IMR-90 (cell line): ENCODE results near the gene NKAP.
A peak's percentile ranks its signal among the peaks of the same experiment; 100 is the strongest.

ENCODE experiments used
- CEBPB ChIP-seq: IDR thresholded peaks from 2 replicates; pipeline ENCODE4 v1.6.1; 2012; ENCODE audit warnings: low read depth, low read length, improper control_type of control experiment
- FOS ChIP-seq: fragments of 150-350 bp; IDR thresholded peaks from 2 replicates; pipeline ENCODE4 v1.6.1; 2016; ENCODE audit warnings: low read depth, low read length
- MXI1 ChIP-seq: IDR thresholded peaks from 2 replicates; pipeline ENCODE4 v1.6.1; 2012; ENCODE audit warnings: low read depth, mild to moderate bottlenecking, low read length, moderate library complexity, borderline replicate concordance
- POLR2A ChIP-seq: IDR thresholded peaks from 2 replicates; pipeline ENCODE4 v1.6.1; 2012; ENCODE audit warnings: mild to moderate bottlenecking, low read depth, low read length
- RAD21 ChIP-seq: IDR thresholded peaks from 2 replicates; pipeline ENCODE4 v1.6.1; 2012; ENCODE audit warnings: low read length, improper control_type of control experiment
- SMC3 ChIP-seq: fragments of 150-350 bp; IDR thresholded peaks from 2 replicates; pipeline ENCODE4 v1.6.1; 2016; ENCODE audit warnings: low read depth, mild to moderate bottlenecking, antibody characterized with exemption, low read length, moderate library complexity
- USF2 ChIP-seq: fragments of 150-350 bp; IDR thresholded peaks from 2 replicates; pipeline ENCODE4 v1.6.1; 2017; ENCODE audit warnings: mild to moderate bottlenecking, antibody characterized with exemption, low read length, low read depth
- TF ChIP-seq, protein P1 (sequence below): conservative IDR thresholded peaks from 2 replicates; pipeline ENCODE4 v1.5.1; 2012; ENCODE audit warnings: mild to moderate bottlenecking, low read depth, low read length, improper control_type of control experiment

DNA sequence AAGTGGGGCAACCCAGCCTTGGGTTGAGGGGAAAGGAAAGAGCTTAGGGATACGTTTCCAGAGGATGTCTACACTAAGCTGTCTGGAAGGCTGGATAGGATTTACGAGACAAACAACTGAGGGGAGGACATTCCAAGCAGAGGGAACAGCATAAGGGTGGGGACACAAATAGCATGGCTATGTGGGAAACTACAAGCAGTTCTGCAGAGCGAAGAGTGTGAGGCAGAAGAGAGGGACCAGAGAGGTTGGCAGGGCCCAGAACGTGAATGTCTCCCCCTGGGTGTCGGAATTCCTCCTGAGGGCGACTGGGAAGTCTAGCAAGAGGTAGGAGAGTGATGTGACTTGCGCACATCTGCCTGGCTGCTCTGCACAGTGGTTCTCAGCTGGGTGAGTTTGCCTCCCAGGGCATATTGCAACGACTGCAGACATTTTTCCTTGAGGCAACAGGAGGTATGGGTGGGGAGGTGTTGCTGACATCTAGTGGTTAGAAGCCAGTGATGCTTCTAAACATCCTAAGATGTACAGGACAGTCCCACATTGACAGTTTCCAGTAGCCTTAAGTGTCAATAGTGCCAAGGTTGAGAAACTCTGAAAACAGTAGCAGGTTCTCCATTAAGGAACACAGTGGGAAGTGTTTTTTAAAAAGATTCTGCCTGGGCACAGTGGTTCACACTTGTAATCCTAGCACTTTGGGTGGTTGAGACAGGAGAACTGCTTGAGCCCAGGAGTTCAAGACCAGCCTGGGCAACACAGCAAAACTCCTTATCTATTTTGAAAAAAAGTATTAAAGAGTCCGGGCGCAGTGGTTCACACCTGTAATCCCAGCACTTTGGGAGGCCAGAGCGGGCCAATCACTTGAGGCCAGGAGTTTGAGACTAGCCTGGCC, 62.8 kb downstream of the NKAP start:
- TF ChIP-seq, protein P1, sequence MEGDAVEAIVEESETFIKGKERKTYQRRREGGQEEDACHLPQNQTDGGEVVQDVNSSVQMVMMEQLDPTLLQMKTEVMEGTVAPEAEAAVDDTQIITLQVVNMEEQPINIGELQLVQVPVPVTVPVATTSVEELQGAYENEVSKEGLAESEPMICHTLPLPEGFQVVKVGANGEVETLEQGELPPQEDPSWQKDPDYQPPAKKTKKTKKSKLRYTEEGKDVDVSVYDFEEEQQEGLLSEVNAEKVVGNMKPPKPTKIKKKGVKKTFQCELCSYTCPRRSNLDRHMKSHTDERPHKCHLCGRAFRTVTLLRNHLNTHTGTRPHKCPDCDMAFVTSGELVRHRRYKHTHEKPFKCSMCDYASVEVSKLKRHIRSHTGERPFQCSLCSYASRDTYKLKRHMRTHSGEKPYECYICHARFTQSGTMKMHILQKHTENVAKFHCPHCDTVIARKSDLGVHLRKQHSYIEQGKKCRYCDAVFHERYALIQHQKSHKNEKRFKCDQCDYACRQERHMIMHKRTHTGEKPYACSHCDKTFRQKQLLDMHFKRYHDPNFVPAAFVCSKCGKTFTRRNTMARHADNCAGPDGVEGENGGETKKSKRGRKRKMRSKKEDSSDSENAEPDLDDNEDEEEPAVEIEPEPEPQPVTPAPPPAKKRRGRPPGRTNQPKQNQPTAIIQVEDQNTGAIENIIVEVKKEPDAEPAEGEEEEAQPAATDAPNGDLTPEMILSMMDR: peak; percentile 62
- peak; percentile 37; the same call in 1 of the 2 replicates for TF ChIP-seq SMC3
- TF ChIP-seq RAD21: peak; percentile 61
- TF ChIP-seq POLR2A: no peak
- TF ChIP-seq USF2: no peak
- TF ChIP-seq FOS: no peak
- no peak for TF ChIP-seq MXI1
- TF ChIP-seq CEBPB: no peak
